HG03103 (cell line): ENCODE results near the gene ZNF488.

Experiments
- ATAC-seq: cut with Tn5 transposase; IDR thresholded peaks from one replicate; pipeline ENCODE4 v1.9.1; 2021; ENCODE audit warnings: low read depth; ENCODE audit not compliant: unreplicated experiment

The ZNF488 gene

GRCh38 chr10:47410271-47410670 is 26.2 kb upstream of the ZNF488 start:
- ATAC-seq: no peak

GRCh38 chr10:47409866-47410256 is 25.8 kb upstream of the ZNF488 start:
- no peak for ATAC-seq

- no peak for ATAC-seq
These were observed 25.2 kb upstream of the ZNF488 start for GRCh38 chr10:47409171-47409865.

GRCh38 chr10:47408606-47409005 is 24.5 kb upstream of the ZNF488 start:
- ATAC-seq: no peak

- no peak for ATAC-seq
These were observed 23.0 kb upstream of the ZNF488 start for GRCh38 chr10:47406870-47407691.

GRCh38 chr10:47406548-47406869 is 22.4 kb upstream of the ZNF488 start:
- no peak for ATAC-seq

GRCh38 chr10:47405857-47406547 is 21.9 kb upstream of the ZNF488 start:
- ATAC-seq: no peak

GRCh38 chr10:47404937-47405336 is 20.8 kb upstream of the ZNF488 start:
- ATAC-seq: no peak

GRCh38 chr10:47404446-47404845 is 20.4 kb upstream of the ZNF488 start:
- ATAC-seq: no peak

GRCh38 chr10:47403446-47404318 is 19.6 kb upstream of the ZNF488 start:
- ATAC-seq: no peak

GRCh38 chr10:47402641-47403301 is 18.7 kb upstream of the ZNF488 start:
- no peak for ATAC-seq

- no peak for ATAC-seq
These were observed 18.0 kb upstream of the ZNF488 start for GRCh38 chr10:47401874-47402640.

GRCh38 chr10:47401210-47401609 is 17.1 kb upstream of the ZNF488 start:
- no peak for ATAC-seq

GRCh38 chr10:47400786-47401185 is 16.7 kb upstream of the ZNF488 start:
- ATAC-seq: no peak

- ATAC-seq: no peak
These were observed 16.2 kb upstream of the ZNF488 start for GRCh38 chr10:47400251-47400650.

- no peak for ATAC-seq
These were observed 13.2 kb upstream of the ZNF488 start for GRCh38 chr10:47397256-47397655.

- ATAC-seq: no peak
These were observed 12.2 kb upstream of the ZNF488 start for GRCh38 chr10:47396311-47396717.

GRCh38 chr10:47389619-47390018 is 5.5 kb upstream of the ZNF488 start:
- no peak for ATAC-seq

- ATAC-seq: no peak
These were observed 4.8 kb upstream of the ZNF488 start for GRCh38 chr10:47388879-47389278.
